K562 (cell line): ENCODE results near the gene PPP6R3. TPM values are rescaled to one million over a fixed set of nuclear protein-coding genes. Genes with fewer than 3 reads are reported as not detected.

Experiments used
- ATAC-seq: fragments of 200-7000 bp; cut with Tn5 transposase; 3 replicates; pipeline ENCODE4 v1.9.1; 2020; ENCODE audit warnings: moderate library complexity
- BruUV-seq: library from RNA; stranded (reverse); fragments of 400-500 nt; replicated peaks from 2 replicates; lab custom pipeline; 2021; lab: Mats Ljungman, UMichigan
- CTCF ChIA-PET: fragments of 300-600 bp; formaldehyde crosslinking; extraction: SDS; loops from one replicate; lab custom pipeline; 2021; ENCODE audit warnings: low intra/inter-chr PET ratio; lab: Yijun Ruan, JAX
- POLR2A ChIA-PET: fragments of 300-600, 350-650 bp; sonication (Branson Sonifier 250); formaldehyde crosslinking; extraction: SDS; loops from one replicate; lab custom pipeline; 2021; ENCODE audit warnings: antibody characterized with exemption, inconsistent platforms; lab: Yijun Ruan, JAX
- DNase-seq, 4 experiments: peaks; one replicate each; pipeline versions ENCODE4 v3.0.0 to v3.0.0-alpha.2; 2011 to 2018; ENCODE audit warnings: low spot score in 3 of 4, mixed read lengths in 3 of 4; ENCODE audit errors: extremely low read depth in 1 of 4
- FAIRE-seq: peaks from 2 replicates; lab custom pipeline; 2011; peaks lifted over from hg19 to GRCh38; lab: Jason Lieb, UNC
- H2AFZ ChIP-seq: 2 replicates; pipeline ENCODE4 v1.6.0; 2011; ENCODE audit warnings: low read depth, low read length, control low read depth, inconsistent platforms
- H3K27ac ChIP-seq: fragments of 200-600 bp; 3 replicates; pipeline ENCODE4 v1.8.0; 2011; ENCODE audit warnings: low read depth, mild to moderate bottlenecking, control low read depth, inconsistent platforms, low read length, moderate library complexity, mixed read lengths; ENCODE audit errors: extremely low read depth
- H3K27me3 ChIP-seq, 2 experiments: fragments of 300-600 bp in 1 of 2; 2 replicates in 1 of 2; 3 replicates in 1 of 2; pipeline versions ENCODE4 v1.6.0 to v1.8.0; 2011; ENCODE audit warnings: inconsistent platforms in 2 of 2, low read length in 2 of 2, mild to moderate bottlenecking in 1 of 2, mixed read lengths in 1 of 2, moderate library complexity in 1 of 2; ENCODE audit not compliant: control insufficient read depth in 2 of 2, insufficient read depth in 2 of 2
- H3K36me3 ChIP-seq: fragments of 300-600 bp; 3 replicates; pipeline ENCODE4 v1.8.0; 2011; ENCODE audit warnings: mild to moderate bottlenecking, low read length, inconsistent platforms; ENCODE audit not compliant: control insufficient read depth, insufficient read depth
- H3K4me1 ChIP-seq, 2 experiments: fragments of 200-600 bp in 1 of 2; replicated peaks in 1 of 2; 2 replicates in 1 of 2; 3 replicates in 1 of 2; pipeline versions ENCODE4 v1.5.1 to v1.8.0; 2011; ENCODE audit warnings: inconsistent platforms in 2 of 2, low read length in 2 of 2, mild to moderate bottlenecking in 1 of 2, mixed read lengths in 1 of 2, moderate library complexity in 1 of 2; ENCODE audit not compliant: control insufficient read depth in 2 of 2, insufficient read depth in 2 of 2
- H3K4me2 ChIP-seq: 2 replicates; pipeline ENCODE4 v1.6.1; 2011; ENCODE audit warnings: low read length, control low read depth, inconsistent platforms, mixed read lengths; ENCODE audit not compliant: insufficient read depth
- H3K4me3 ChIP-seq: fragments of 200-600 bp; sonication (generic), shearing (Covaris generic); 2 replicates; pipeline ENCODE4 v1.5.1; 2016; ENCODE audit warnings: control low read depth, inconsistent platforms
- H3K79me2 ChIP-seq: fragments of 200-600 bp; 3 replicates; pipeline ENCODE4 v1.8.0; 2011; ENCODE audit warnings: low read length, inconsistent platforms; ENCODE audit not compliant: control insufficient read depth, insufficient read depth
- H3K9ac ChIP-seq, 2 experiments: 2 replicates each; pipeline versions ENCODE4 v1.6.0 to v1.6.1; 2011; ENCODE audit warnings: low read depth in 2 of 2, low read length in 2 of 2, control low read depth in 1 of 2, inconsistent platforms in 1 of 2, mild to moderate bottlenecking in 1 of 2, mixed read lengths in 1 of 2; ENCODE audit not compliant: insufficient read depth in 1 of 2
- H3K9me1 ChIP-seq: one replicate; pipeline ENCODE4 v1.6.0; 2011; ENCODE audit warnings: inconsistent platforms, mild to moderate bottlenecking, low read length, moderate library complexity; ENCODE audit not compliant: control insufficient read depth, insufficient read depth
- H3K9me3 ChIP-seq: replicated peaks from 2 replicates; pipeline ENCODE4 v1.5.1; 2011; ENCODE audit warnings: low read depth, low read length, inconsistent platforms; ENCODE audit not compliant: control insufficient read depth, insufficient read depth
- H4K20me1 ChIP-seq: replicated peaks from 2 replicates; pipeline ENCODE4 v1.6.1; 2011; ENCODE audit warnings: low read length, inconsistent platforms, mixed read lengths; ENCODE audit not compliant: control insufficient read depth, insufficient read depth
- BACH1 ChIP-seq: fragments of 200-800 bp; sonication (Bioruptor generic); IDR thresholded peaks from 2 replicates; pipeline ENCODE4 v1.6.1; 2016; ENCODE audit warnings: missing genetic modification characterization, missing compliant biosample characterization
- ELF1 ChIP-seq: fragments of 200-800 bp; sonication (Bioruptor generic); IDR thresholded peaks from 2 replicates; pipeline ENCODE4 v1.6.1; 2016; ENCODE audit warnings: missing genetic modification characterization, missing compliant biosample characterization
- GABPB1 ChIP-seq: sonication (generic); formaldehyde crosslinking; IDR thresholded peaks from 2 replicates; pipeline ENCODE4 v1.8.0; 2022; ENCODE audit warnings: mild to moderate bottlenecking, missing genetic modification reagents
- MBD2 ChIP-seq: sonication (generic); IDR thresholded peaks from 2 replicates; pipeline ENCODE4 v1.6.1; 2016; ENCODE audit warnings: low read depth, borderline replicate concordance
- NR1H2 ChIP-seq: sonication (generic); formaldehyde crosslinking; IDR thresholded peaks from 2 replicates; pipeline ENCODE4 v1.4.0; 2020; ENCODE audit warnings: mild to moderate bottlenecking, missing genetic modification reagents
- PHTF2 ChIP-seq: fragments of 250-450 bp; sonication (Bioruptor Pico); IDR thresholded peaks from 2 replicates; pipeline ENCODE4 v1.5.0; 2021; ENCODE audit warnings: mild to moderate bottlenecking
- RUNX1 ChIP-seq: sonication (generic); IDR thresholded peaks from 2 replicates; pipeline ENCODE4 v1.6.1; 2016; ENCODE audit warnings: antibody characterized with exemption, low read depth
- ZC3H8 ChIP-seq: fragments of 450-650 bp; IDR thresholded peaks from 2 replicates; pipeline ENCODE4 v1.6.1; 2017
- WGBS: fragments of 100-300 bp; shearing (Covaris generic); methylation state at CpG from one replicate; pipeline ENCODE4 v1.1.6; 2016; ENCODE audit warnings: low coverage, mixed read lengths; ENCODE audit not compliant: insufficient coverage; ENCODE audit errors: missing lambda C conversion rate; 5-methylcytosine and 5-hydroxymethylcytosine counted together
- in situ Hi-C: fragments of 300-500 bp; cut with MboI; formaldehyde crosslinking; loops from 4 replicates; pipeline ENCODE4 v1.15.0; 2018; ENCODE audit warnings: inconsistent platforms, mixed read lengths
- intact Hi-C: fragments of 100-400 bp; cut with micrococcal nuclease; formaldehyde crosslinking; loops from 2 replicates; pipeline ENCODE4 v1.14.2; 2022
- polyA plus RNA-seq, 8 experiments: library from polyadenylated mRNA; depleted of rRNA in 4 of 8; stranded (reverse) in 5 of 8; unstranded in 3 of 8; fragments of >200 nt; fragmentation: Nextera tagmentation in 2 of 8; fragmentation: Illumina TruSeq in 1 of 8; extraction: Ambion mirVana in 2 of 8; extraction: Trizol in 1 of 8; gene quantifications; 2 replicates each; pipeline versions ENCODE4 v1.2.1 to v1.2.3, GENCODE V29; 2011 to 2014; ENCODE audit warnings: inconsistent platforms in 1 of 8, missing spikeins in 1 of 8
- total RNA-seq, 7 experiments: library from RNA; depleted of rRNA in 6 of 7; stranded (reverse); fragments of >200 nt in 6 of 7; fragmentation: Illumina TruSeq in 2 of 7; extraction: Trizol in 2 of 7; gene quantifications; 2 replicates each; pipeline versions ENCODE4 v1.2.1 to v1.2.3, GENCODE V29; 2011 to 2021; ENCODE audit warnings: low replicate concordance in 1 of 7
- TF ChIP-seq, protein P1 (sequence below), 2 experiments: fragments of 450-650 bp in 1 of 2; sonication (generic) in 1 of 2; formaldehyde crosslinking in 1 of 2; IDR thresholded peaks; 2 replicates each; pipeline versions ENCODE4 v1.7.1 to v1.9.0; 2016 to 2022; ENCODE audit warnings: inconsistent platforms in 1 of 2, mild to moderate bottlenecking in 1 of 2, missing genetic modification reagents in 1 of 2
- TF ChIP-seq, protein P2 (sequence below): fragments of 450-650 bp; IDR thresholded peaks from 2 replicates; pipeline ENCODE4 v1.6.1; 2017; ENCODE audit warnings: mild to moderate bottlenecking, moderate library complexity
- TF ChIP-seq, protein P3 (sequence below): fragments of 450-650 bp; IDR thresholded peaks from 2 replicates; pipeline ENCODE4 v1.6.1; 2018; ENCODE audit warnings: mild to moderate bottlenecking, low read depth; ENCODE audit not compliant: partially characterized antibody

Gene PPP6R3
- total and polyA plus RNA-seq, 9 of the 15 experiments (the other 6 are each of a cell fraction or from before 2014, with no cell fraction given), result 20.3 to 117 (median 80.6) TPM

DNA sequence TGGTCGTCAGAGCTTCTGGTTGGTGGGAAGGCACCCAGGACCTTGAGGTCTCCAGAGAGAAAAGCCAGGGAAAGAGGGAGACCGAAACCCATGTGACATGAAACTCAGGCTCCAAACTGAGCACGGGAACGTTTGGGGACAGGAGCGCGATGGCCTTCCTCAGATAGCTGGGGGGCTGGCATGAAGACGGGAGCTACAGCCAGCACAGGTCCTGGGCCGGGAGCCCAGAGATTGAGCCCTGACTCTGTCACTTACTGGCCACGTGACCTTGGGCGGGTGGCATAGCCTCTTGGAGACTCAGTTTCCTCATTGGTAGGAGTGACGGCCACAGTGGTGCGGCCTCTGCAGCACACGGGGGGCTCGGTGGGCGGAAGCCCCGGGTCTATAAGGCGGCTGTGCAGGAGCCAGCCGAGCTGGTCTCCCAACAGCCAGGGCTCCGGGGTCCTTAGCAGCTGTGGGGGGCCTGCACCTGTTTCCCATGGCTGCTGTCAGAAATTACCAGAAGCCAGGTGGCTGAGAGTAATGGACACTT is 36.4 kb upstream of the PPP6R3 start:
- no peaks in the 10 kb centered on the region for H3K9me3 ChIP-seq
- TF ChIP-seq ZC3H8, result no peak
- no peak for TF ChIP-seq ELF1 (tag)
- TF ChIP-seq GABPB1 (CRISPR knock-in tag), result no peak
- TF ChIP-seq NR1H2, result no peak
- TF ChIP-seq PHTF2 (CRISPR knock-in tag), result no peak
- no peak for TF ChIP-seq RUNX1
- TF ChIP-seq, protein P1, sequence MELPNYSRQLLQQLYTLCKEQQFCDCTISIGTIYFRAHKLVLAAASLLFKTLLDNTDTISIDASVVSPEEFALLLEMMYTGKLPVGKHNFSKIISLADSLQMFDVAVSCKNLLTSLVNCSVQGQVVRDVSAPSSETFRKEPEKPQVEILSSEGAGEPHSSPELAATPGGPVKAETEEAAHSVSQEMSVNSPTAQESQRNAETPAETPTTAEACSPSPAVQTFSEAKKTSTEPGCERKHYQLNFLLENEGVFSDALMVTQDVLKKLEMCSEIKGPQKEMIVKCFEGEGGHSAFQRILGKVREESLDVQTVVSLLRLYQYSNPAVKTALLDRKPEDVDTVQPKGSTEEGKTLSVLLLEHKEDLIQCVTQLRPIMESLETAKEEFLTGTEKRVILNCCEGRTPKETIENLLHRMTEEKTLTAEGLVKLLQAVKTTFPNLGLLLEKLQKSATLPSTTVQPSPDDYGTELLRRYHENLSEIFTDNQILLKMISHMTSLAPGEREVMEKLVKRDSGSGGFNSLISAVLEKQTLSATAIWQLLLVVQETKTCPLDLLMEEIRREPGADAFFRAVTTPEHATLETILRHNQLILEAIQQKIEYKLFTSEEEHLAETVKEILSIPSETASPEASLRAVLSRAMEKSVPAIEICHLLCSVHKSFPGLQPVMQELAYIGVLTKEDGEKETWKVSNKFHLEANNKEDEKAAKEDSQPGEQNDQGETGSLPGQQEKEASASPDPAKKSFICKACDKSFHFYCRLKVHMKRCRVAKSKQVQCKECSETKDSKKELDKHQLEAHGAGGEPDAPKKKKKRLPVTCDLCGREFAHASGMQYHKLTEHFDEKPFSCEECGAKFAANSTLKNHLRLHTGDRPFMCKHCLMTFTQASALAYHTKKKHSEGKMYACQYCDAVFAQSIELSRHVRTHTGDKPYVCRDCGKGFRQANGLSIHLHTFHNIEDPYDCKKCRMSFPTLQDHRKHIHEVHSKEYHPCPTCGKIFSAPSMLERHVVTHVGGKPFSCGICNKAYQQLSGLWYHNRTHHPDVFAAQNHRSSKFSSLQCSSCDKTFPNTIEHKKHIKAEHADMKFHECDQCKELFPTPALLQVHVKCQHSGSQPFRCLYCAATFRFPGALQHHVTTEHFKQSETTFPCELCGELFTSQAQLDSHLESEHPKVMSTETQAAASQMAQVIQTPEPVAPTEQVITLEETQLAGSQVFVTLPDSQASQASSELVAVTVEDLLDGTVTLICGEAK (IDR thresholded peaks at IDR 0.05), result no peak
- TF ChIP-seq, protein P1 (CRISPR knock-in tag; IDR thresholded peaks at IDR 0.05), result no peak
- TF ChIP-seq BACH1, result no peak
- TF ChIP-seq, protein P2, sequence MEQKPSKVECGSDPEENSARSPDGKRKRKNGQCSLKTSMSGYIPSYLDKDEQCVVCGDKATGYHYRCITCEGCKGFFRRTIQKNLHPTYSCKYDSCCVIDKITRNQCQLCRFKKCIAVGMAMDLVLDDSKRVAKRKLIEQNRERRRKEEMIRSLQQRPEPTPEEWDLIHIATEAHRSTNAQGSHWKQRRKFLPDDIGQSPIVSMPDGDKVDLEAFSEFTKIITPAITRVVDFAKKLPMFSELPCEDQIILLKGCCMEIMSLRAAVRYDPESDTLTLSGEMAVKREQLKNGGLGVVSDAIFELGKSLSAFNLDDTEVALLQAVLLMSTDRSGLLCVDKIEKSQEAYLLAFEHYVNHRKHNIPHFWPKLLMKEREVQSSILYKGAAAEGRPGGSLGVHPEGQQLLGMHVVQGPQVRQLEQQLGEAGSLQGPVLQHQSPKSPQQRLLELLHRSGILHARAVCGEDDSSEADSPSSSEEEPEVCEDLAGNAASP, result no peak
- TF ChIP-seq MBD2, result no peak
- TF ChIP-seq, protein P3, sequence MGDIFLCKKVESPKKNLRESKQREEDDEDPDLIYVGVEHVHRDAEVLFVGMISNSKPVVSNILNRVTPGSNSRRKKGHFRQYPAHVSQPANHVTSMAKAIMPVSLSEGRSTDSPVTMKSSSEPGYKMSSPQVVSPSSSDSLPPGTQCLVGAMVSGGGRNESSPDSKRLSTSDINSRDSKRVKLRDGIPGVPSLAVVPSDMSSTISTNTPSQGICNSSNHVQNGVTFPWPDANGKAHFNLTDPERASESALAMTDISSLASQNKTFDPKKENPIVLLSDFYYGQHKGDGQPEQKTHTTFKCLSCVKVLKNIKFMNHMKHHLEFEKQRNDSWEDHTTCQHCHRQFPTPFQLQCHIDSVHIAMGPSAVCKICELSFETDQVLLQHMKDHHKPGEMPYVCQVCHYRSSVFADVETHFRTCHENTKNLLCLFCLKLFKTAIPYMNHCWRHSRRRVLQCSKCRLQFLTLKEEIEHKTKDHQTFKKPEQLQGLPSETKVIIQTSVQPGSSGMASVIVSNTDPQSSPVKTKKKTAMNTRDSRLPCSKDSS, result no peak
- no peak overlapping the region for H3K27ac ChIP-seq
- no peak for FAIRE-seq
- in situ Hi-C loops, result no loop called here
- no peaks in the 10 kb centered on the region for H4K20me1 ChIP-seq
- peaks cover 6 to 11% of the 10 kb centered on the region in 2 experiments; a peak in 3 of 5 replicates for H3K4me1 ChIP-seq
- intact Hi-C loops, result no loop called here
- no peak overlapping the region for H2AFZ ChIP-seq
- no peak overlapping the region for H3K9ac ChIP-seq
- WGBS, result 96% methylated on average over 14 of the region's 19 CpGs
- no peak for ATAC-seq
- CTCF ChIA-PET, result no interaction called here
- H3K27me3 ChIP-seq, result no peaks in the 10 kb centered on the region
- H3K9me1 ChIP-seq, result peaks cover 5% of the 10 kb centered on the region
- POLR2A ChIA-PET, result interaction anchor here (0.7 to 0.8 kb wide), 2 partner anchors 124 to 290 kb away, joined by 3 to 4 read pairs; no protein-coding TSS in a partner anchor
- H3K4me2 ChIP-seq, result no peak overlapping the region
- BruUV-seq, result no TSS peak
- no peaks in the 10 kb centered on the region for H3K79me2 ChIP-seq
- H3K4me3 ChIP-seq, result no peak overlapping the region
- peaks cover 62% of the 10 kb centered on the region for H3K36me3 ChIP-seq
- DNase-seq, result no peak
